SK-N-SH (cell line): ENCODE data around the gene SNCAIP. TPM values are rescaled to one million over a fixed set of nuclear protein-coding genes. Genes with fewer than 3 reads are reported as not detected.

Source experiments
- CTCF ChIA-PET: fragments of 300-600, 350-600 bp; formaldehyde crosslinking; extraction: SDS; loops from one replicate; lab custom pipeline; 2021; lab: Yijun Ruan, JAX
- POLR2A ChIA-PET: fragments of 350-600 bp; sonication (Branson Sonifier 250); formaldehyde crosslinking; extraction: SDS; loops from one replicate; lab custom pipeline; 2020; ENCODE audit warnings: antibody characterized with exemption, inconsistent platforms; lab: Yijun Ruan, JAX
- DNase-seq: peaks from one replicate; pipeline ENCODE4 v3.0.0; 2012
- H2AFZ ChIP-seq: fragments of 200-600 bp; sonication (generic); 2 replicates; pipeline ENCODE4 v1.8.1; 2016; ENCODE audit warnings: antibody characterized with exemption, mild to moderate bottlenecking, low read depth
- H3F3A ChIP-seq: fragments of 200-600 bp; sonication (generic); replicated peaks from 2 replicates; pipeline ENCODE3; 2016; ENCODE audit warnings: antibody characterized with exemption, mild to moderate bottlenecking; ENCODE audit not compliant: insufficient read depth
- H3K27ac ChIP-seq, 2 experiments: fragments of 200-500 bp in 1 of 2; fragments of 200-600 bp in 1 of 2; sonication (Bioruptor generic) in 1 of 2; sonication (generic), shearing (Covaris generic) in 1 of 2; 2 replicates each; pipeline versions ENCODE4 v1.5.1 to v1.6.1; 2014 to 2016; ENCODE audit warnings: low read depth in 2 of 2, inconsistent platforms in 1 of 2, low read length in 1 of 2, mild to moderate bottlenecking in 1 of 2, mixed read lengths in 1 of 2
- H3K27me3 ChIP-seq: fragments of 200-600 bp; sonication (generic), shearing (Covaris generic); 2 replicates; pipeline ENCODE4 v1.6.1; 2016; ENCODE audit warnings: mixed run types; ENCODE audit not compliant: insufficient read depth
- H3K36me3 ChIP-seq, 2 experiments: fragments of 200-500 bp in 1 of 2; fragments of 200-600 bp in 1 of 2; sonication (Bioruptor generic) in 1 of 2; sonication (generic) in 1 of 2; replicated peaks in 1 of 2; 2 replicates each; pipeline versions ENCODE3 to v1.5.1; 2014 to 2016; ENCODE audit warnings: low read length in 1 of 2, mild to moderate bottlenecking in 1 of 2; ENCODE audit not compliant: insufficient read depth in 2 of 2, control insufficient read depth in 1 of 2
- H3K4me1 ChIP-seq, 2 experiments: fragments of 200-500 bp in 1 of 2; fragments of 200-600 bp in 1 of 2; sonication (Bioruptor generic) in 1 of 2; sonication (generic), shearing (Covaris generic) in 1 of 2; 2 replicates each; pipeline versions ENCODE4 v1.5.1 to v1.6.1; 2014 to 2016; ENCODE audit warnings: low read depth in 1 of 2, low read length in 1 of 2, mixed run types in 1 of 2; ENCODE audit not compliant: insufficient read depth in 2 of 2, control insufficient read depth in 1 of 2
- H3K4me2 ChIP-seq: fragments of 200-600 bp; sonication (generic), shearing (Covaris generic); 2 replicates; pipeline ENCODE4 v1.6.1; 2017; ENCODE audit warnings: mixed run types
- H3K4me3 ChIP-seq, 2 experiments: fragments of 200-500 bp in 1 of 2; fragments of 200-600 bp in 1 of 2; sonication (Bioruptor generic) in 1 of 2; sonication (generic), shearing (Covaris generic) in 1 of 2; 2 replicates each; pipeline versions ENCODE4 v1.5.1 to v1.8.1; 2014 to 2016; ENCODE audit warnings: low read depth in 2 of 2, inconsistent platforms in 1 of 2, low read length in 1 of 2, mild to moderate bottlenecking in 1 of 2, mixed read lengths in 1 of 2, moderate library complexity in 1 of 2
- H3K79me2 ChIP-seq: fragments of 200-600 bp; sonication (generic); 2 replicates; pipeline ENCODE4 v1.8.1; 2017; ENCODE audit warnings: mild to moderate bottlenecking; ENCODE audit not compliant: insufficient read depth
- H3K9ac ChIP-seq: fragments of 200-600 bp; sonication (generic); 2 replicates; pipeline ENCODE4 v1.6.1; 2017; ENCODE audit warnings: mixed run types
- H3K9me2 ChIP-seq: fragments of 200-600 bp; sonication (generic); 2 replicates; pipeline ENCODE4 v1.6.1; 2017; ENCODE audit warnings: mixed run types
- H3K9me3 ChIP-seq: fragments of 200-600 bp; sonication (generic); 2 replicates; pipeline ENCODE4 v1.6.1; 2017; ENCODE audit warnings: mixed run types, mild to moderate bottlenecking, moderate library complexity
- H4K20me1 ChIP-seq: fragments of 200-600 bp; sonication (generic); 2 replicates; pipeline ENCODE4 v1.6.1; 2017; ENCODE audit warnings: mild to moderate bottlenecking, mixed run types; ENCODE audit not compliant: insufficient read depth
- CHD2 ChIP-seq: fragments of 150-350 bp; IDR thresholded peaks from 2 replicates; pipeline ENCODE4 v1.6.1; 2018; ENCODE audit warnings: low read length; ENCODE audit not compliant: partially characterized antibody
- EP300 ChIP-seq, 2 experiments: IDR thresholded peaks; 2 replicates each; pipeline versions ENCODE4 v1.4.0 to v1.6.1; 2012; ENCODE audit warnings: borderline replicate concordance in 1 of 2, low read depth in 1 of 2, low read length in 1 of 2
- EZH2phosphoT487 ChIP-seq: fragments of 200-600 bp; sonication (generic); IDR thresholded peaks from 2 replicates; pipeline ENCODE4 v1.6.1; 2017; ENCODE audit warnings: low read depth, mixed run types, mild to moderate bottlenecking, antibody characterized with exemption, moderate library complexity, borderline replicate concordance
- FOSL2 ChIP-seq: IDR thresholded peaks from 2 replicates; pipeline ENCODE4 v1.4.0; 2012; ENCODE audit warnings: low read depth, mild to moderate bottlenecking, moderate library complexity, borderline replicate concordance
- GABPA ChIP-seq: IDR thresholded peaks from 2 replicates; pipeline ENCODE4 v1.4.0; 2012; ENCODE audit warnings: low read depth, mild to moderate bottlenecking
- GATA2 ChIP-seq: sonication (generic); formaldehyde crosslinking; IDR thresholded peaks from 2 replicates; pipeline ENCODE4 v1.5.0; 2020; ENCODE audit warnings: mild to moderate bottlenecking, missing genetic modification reagents
- MEF2A ChIP-seq: IDR thresholded peaks from 2 replicates; pipeline ENCODE4 v1.4.0; 2012; ENCODE audit warnings: low read depth, borderline replicate concordance
- MXI1 ChIP-seq: IDR thresholded peaks from 2 replicates; pipeline ENCODE4 v1.6.1; 2012; ENCODE audit warnings: mild to moderate bottlenecking, low read depth, low read length, improper control_type of control experiment
- NFIC ChIP-seq: IDR thresholded peaks from 2 replicates; pipeline ENCODE4 v1.4.0; 2012; ENCODE audit warnings: borderline replicate concordance
- NRF1 ChIP-seq: IDR thresholded peaks from 2 replicates; pipeline ENCODE4 v1.6.1; 2012; ENCODE audit warnings: low read depth, mild to moderate bottlenecking, low read length
- RAD21 ChIP-seq: IDR thresholded peaks from 2 replicates; pipeline ENCODE4 v1.6.1; 2012; ENCODE audit warnings: mild to moderate bottlenecking, low read length
- RFX5 ChIP-seq: IDR thresholded peaks from 2 replicates; pipeline ENCODE4 v1.6.1; 2012; ENCODE audit warnings: mild to moderate bottlenecking, improper control_type of control experiment, low read length
- RXRA ChIP-seq: IDR thresholded peaks from 2 replicates; pipeline ENCODE4 v1.4.0; 2012; ENCODE audit warnings: low read depth, mild to moderate bottlenecking, borderline replicate concordance
- TCF12 ChIP-seq: IDR thresholded peaks from 2 replicates; pipeline ENCODE4 v1.4.0; 2012
- TEAD4 ChIP-seq: IDR thresholded peaks from 2 replicates; pipeline ENCODE4 v1.4.0; 2012; ENCODE audit warnings: mild to moderate bottlenecking, borderline replicate concordance; ENCODE audit not compliant: insufficient read depth
- YY1 ChIP-seq: IDR thresholded peaks from 2 replicates; pipeline ENCODE4 v1.4.0; 2012; ENCODE audit warnings: low read depth, mild to moderate bottlenecking
- WGBS: methylation state at CpG from one replicate; pipeline ENCODE4 v1.1.6; 2017; ENCODE audit warnings: low lambda C conversion rate; 5-methylcytosine and 5-hydroxymethylcytosine counted together
- polyA plus RNA-seq, 3 experiments: library from polyadenylated mRNA; depleted of rRNA; stranded (reverse); fragments of >200 nt; gene quantifications; 2 replicates each; pipeline ENCODE4 v1.2.3, GENCODE V29; 2012
- TF ChIP-seq, protein P1 (sequence below): fragments of 150-350 bp; IDR thresholded peaks from 2 replicates; pipeline ENCODE4 v1.6.1; 2016; ENCODE audit warnings: mild to moderate bottlenecking, low read depth, low read length
- TF ChIP-seq, protein P2 (sequence below): IDR thresholded peaks from 2 replicates; pipeline ENCODE4 v1.6.1; 2012; ENCODE audit warnings: mild to moderate bottlenecking, low read depth, low read length, moderate library complexity
- TF ChIP-seq, protein P3 (sequence below): fragments of 200-600 bp; sonication (generic); IDR thresholded peaks from 2 replicates; pipeline ENCODE4 v1.6.1; 2017; ENCODE audit warnings: antibody characterized with exemption, mild to moderate bottlenecking, moderate library complexity
- TF ChIP-seq, protein P4 (sequence below): IDR thresholded peaks from 2 replicates; pipeline ENCODE4; 2012

Gene SNCAIP
- polyA plus RNA-seq, 1 of the 3 experiments (the other 2 are of a cell fraction), result not detected

DNA sequence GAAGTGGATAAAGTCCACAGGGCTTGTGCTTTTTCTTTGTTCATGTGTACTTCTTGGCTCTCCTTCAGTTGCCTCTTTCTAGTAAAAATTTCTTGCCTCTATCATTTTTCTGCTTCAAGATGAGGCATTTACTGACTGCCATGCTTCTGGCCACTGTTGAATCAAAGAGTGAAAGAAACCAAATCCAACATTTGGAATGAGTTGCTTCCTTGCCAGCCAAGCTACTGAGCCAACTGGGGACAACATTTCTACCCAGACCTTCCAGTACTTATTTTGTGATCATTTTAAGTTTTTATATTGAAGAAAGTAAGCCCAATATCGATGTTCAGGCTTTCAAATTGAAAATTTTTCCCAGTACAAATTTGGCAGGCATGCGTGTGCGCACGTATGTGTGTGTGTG, 73.2 kb downstream of the SNCAIP start:
- H3K27me3 ChIP-seq, result no peaks in the 10 kb centered on the region
- no peaks in the 10 kb centered on the region for H3K79me2 ChIP-seq
- no peaks in the 10 kb centered on the region for H4K20me1 ChIP-seq
- H3K9ac ChIP-seq, result no peak overlapping the region
- H3K4me1 ChIP-seq, result peaks cover 0 to 16% of the 10 kb centered on the region in 2 experiments; a peak in 1 of 4 replicates
- no peaks in the 10 kb centered on the region for H3K9me2 ChIP-seq
- DNase-seq, result no peak
- WGBS, result 58% methylated on average over 4 of the region's 4 CpGs
- H3K27ac ChIP-seq, result no peak overlapping the region
- ChIA-PET POLR2A (no interaction called here), CTCF (interaction anchor here (1.4 kb wide), 1 partner anchor 190 kb away, joined by 3 read pairs; no protein-coding TSS in a partner anchor)
- TF ChIP-seq EP300 (IDR thresholded peaks at IDR 0.05; ENCODE audit: borderline replicate concordance in 1 of 2, low read depth in 1 of 2, low read length in 1 of 2), result no peak
- no peak for TF ChIP-seq TCF12
- no peak for TF ChIP-seq RFX5
- H2AFZ ChIP-seq, result no peak overlapping the region
- H3K36me3 ChIP-seq, result no peaks in the 10 kb centered on the region
- no peaks in the 10 kb centered on the region for H3K9me3 ChIP-seq
- H3K4me2 ChIP-seq, result no peak overlapping the region
- no peak overlapping the region for H3K4me3 ChIP-seq
- H3F3A ChIP-seq, result no peaks in the 10 kb centered on the region

DNA sequence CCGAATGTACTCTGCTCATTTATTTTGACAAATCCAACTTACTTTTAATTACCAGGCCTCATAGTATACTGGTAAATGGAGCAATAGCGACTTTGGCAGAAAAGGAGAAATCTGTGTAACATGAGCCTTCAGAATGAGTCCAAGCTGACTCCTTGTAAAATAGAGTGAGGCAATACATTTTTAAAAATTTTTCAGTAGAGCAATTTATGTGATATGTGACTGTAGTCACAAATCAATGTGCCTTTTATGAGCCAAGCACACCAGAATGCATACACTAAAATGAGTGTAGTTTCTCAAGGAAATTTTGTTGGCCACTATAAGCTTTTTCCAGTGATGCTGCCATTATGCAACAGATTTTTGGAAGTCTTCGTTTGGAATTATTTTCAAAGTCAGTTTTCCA, 73.8 kb downstream of the SNCAIP start:
- TF ChIP-seq RFX5 (no peak), NFIC (no peak), GATA2 (CRISPR knock-in tag) (no peak), YY1 (no peak), CHD2 (no peak), EZH2phosphoT487 (no peak), TEAD4 (no peak), MEF2A (no peak), RXRA (no peak), MXI1 (no peak), FOSL2 (no peak), RAD21 (no peak), NRF1 (no peak), GABPA (no peak)
- TF ChIP-seq, protein P1, sequence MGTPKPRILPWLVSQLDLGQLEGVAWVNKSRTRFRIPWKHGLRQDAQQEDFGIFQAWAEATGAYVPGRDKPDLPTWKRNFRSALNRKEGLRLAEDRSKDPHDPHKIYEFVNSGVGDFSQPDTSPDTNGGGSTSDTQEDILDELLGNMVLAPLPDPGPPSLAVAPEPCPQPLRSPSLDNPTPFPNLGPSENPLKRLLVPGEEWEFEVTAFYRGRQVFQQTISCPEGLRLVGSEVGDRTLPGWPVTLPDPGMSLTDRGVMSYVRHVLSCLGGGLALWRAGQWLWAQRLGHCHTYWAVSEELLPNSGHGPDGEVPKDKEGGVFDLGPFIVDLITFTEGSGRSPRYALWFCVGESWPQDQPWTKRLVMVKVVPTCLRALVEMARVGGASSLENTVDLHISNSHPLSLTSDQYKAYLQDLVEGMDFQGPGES, result no peak
- TF ChIP-seq, protein P2, sequence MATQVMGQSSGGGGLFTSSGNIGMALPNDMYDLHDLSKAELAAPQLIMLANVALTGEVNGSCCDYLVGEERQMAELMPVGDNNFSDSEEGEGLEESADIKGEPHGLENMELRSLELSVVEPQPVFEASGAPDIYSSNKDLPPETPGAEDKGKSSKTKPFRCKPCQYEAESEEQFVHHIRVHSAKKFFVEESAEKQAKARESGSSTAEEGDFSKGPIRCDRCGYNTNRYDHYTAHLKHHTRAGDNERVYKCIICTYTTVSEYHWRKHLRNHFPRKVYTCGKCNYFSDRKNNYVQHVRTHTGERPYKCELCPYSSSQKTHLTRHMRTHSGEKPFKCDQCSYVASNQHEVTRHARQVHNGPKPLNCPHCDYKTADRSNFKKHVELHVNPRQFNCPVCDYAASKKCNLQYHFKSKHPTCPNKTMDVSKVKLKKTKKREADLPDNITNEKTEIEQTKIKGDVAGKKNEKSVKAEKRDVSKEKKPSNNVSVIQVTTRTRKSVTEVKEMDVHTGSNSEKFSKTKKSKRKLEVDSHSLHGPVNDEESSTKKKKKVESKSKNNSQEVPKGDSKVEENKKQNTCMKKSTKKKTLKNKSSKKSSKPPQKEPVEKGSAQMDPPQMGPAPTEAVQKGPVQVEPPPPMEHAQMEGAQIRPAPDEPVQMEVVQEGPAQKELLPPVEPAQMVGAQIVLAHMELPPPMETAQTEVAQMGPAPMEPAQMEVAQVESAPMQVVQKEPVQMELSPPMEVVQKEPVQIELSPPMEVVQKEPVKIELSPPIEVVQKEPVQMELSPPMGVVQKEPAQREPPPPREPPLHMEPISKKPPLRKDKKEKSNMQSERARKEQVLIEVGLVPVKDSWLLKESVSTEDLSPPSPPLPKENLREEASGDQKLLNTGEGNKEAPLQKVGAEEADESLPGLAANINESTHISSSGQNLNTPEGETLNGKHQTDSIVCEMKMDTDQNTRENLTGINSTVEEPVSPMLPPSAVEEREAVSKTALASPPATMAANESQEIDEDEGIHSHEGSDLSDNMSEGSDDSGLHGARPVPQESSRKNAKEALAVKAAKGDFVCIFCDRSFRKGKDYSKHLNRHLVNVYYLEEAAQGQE, result no peak
- TF ChIP-seq, protein P3, sequence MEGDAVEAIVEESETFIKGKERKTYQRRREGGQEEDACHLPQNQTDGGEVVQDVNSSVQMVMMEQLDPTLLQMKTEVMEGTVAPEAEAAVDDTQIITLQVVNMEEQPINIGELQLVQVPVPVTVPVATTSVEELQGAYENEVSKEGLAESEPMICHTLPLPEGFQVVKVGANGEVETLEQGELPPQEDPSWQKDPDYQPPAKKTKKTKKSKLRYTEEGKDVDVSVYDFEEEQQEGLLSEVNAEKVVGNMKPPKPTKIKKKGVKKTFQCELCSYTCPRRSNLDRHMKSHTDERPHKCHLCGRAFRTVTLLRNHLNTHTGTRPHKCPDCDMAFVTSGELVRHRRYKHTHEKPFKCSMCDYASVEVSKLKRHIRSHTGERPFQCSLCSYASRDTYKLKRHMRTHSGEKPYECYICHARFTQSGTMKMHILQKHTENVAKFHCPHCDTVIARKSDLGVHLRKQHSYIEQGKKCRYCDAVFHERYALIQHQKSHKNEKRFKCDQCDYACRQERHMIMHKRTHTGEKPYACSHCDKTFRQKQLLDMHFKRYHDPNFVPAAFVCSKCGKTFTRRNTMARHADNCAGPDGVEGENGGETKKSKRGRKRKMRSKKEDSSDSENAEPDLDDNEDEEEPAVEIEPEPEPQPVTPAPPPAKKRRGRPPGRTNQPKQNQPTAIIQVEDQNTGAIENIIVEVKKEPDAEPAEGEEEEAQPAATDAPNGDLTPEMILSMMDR, result no peak
- TF ChIP-seq, protein P4, sequence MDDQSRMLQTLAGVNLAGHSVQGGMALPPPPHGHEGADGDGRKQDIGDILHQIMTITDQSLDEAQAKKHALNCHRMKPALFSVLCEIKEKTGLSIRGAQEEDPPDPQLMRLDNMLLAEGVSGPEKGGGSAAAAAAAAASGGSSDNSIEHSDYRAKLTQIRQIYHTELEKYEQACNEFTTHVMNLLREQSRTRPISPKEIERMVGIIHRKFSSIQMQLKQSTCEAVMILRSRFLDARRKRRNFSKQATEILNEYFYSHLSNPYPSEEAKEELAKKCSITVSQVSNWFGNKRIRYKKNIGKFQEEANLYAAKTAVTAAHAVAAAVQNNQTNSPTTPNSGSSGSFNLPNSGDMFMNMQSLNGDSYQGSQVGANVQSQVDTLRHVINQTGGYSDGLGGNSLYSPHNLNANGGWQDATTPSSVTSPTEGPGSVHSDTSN, result no peak
- H3K9ac ChIP-seq, result no peak overlapping the region
- H3K27me3 ChIP-seq, result no peaks in the 10 kb centered on the region
- 43% methylated on average over 3 of the region's 3 CpGs for WGBS
- no peaks in the 10 kb centered on the region for H3K9me3 ChIP-seq
- H3F3A ChIP-seq, result no peaks in the 10 kb centered on the region
- ChIA-PET CTCF (interaction anchor here (1.3 to 1.4 kb wide), 2 partner anchors 63 to 190 kb away, joined by 3 read pairs; no protein-coding TSS in a partner anchor), POLR2A (no interaction called here)
- H4K20me1 ChIP-seq, result no peaks in the 10 kb centered on the region
- H3K4me3 ChIP-seq, result no peak overlapping the region
- peaks cover 0 to 17% of the 10 kb centered on the region in 2 experiments; a peak in 1 of 4 replicates for H3K4me1 ChIP-seq
- no peaks in the 10 kb centered on the region for H3K36me3 ChIP-seq
- H3K4me2 ChIP-seq, result no peak overlapping the region
- no peak for DNase-seq
- no peaks in the 10 kb centered on the region for H3K9me2 ChIP-seq
- H3K27ac ChIP-seq, result no peak overlapping the region
- no peak overlapping the region for H2AFZ ChIP-seq
- no peaks in the 10 kb centered on the region for H3K79me2 ChIP-seq
